Astrocyte (in vitro differentiated cells and primary cell): ENCODE data around the gene ACP6.

Source experiments
- CTCF ChIP-seq: IDR thresholded peaks from 2 replicates; pipeline ENCODE4 v1.5.1; 2011; ENCODE audit warnings: low read depth, mild to moderate bottlenecking, inconsistent platforms, low read length, moderate library complexity; ENCODE audit not compliant: insufficient read depth
- EZH2 ChIP-seq: IDR thresholded peaks from 2 replicates; pipeline ENCODE4 v1.6.1; 2012; ENCODE audit warnings: mild to moderate bottlenecking, low read length, inconsistent platforms; ENCODE audit not compliant: insufficient read depth

- peak; percentile 86 for TF ChIP-seq CTCF
- TF ChIP-seq EZH2, result no peak
These were observed 28.4 kb downstream of the ACP6 start for GRCh38 chr1:147641695-147642592.
